Tibial nerve (tissue), 4 donors: ENCODE data around the gene RPAP2.

Source experiments
- CTCF ChIP-seq, 5 experiments: fragments of 200-600 bp in 3 of 5; fragments of 450-650 bp in 2 of 5; sonication (generic) in 3 of 5; IDR thresholded peaks; one replicate each; pipeline ENCODE4 v1.5.1; 2016 to 2019; ENCODE audit warnings: antibody characterized with exemption in 5 of 5, mild to moderate bottlenecking in 3 of 5, moderate library complexity in 2 of 5
- EP300 ChIP-seq, 2 donors: sonication (generic); formaldehyde crosslinking; IDR thresholded peaks; one replicate each; pipeline ENCODE4 v1.6.1; 2017; ENCODE audit warnings: antibody characterized with exemption in 2 of 2, mild to moderate bottlenecking in 1 of 2
- POLR2A ChIP-seq, 2 donors: fragments of 450-650 bp; IDR thresholded peaks; one replicate each; pipeline ENCODE4 v1.6.1; 2017; ENCODE audit warnings: antibody characterized with exemption in 2 of 2, mild to moderate bottlenecking in 2 of 2, moderate library complexity in 2 of 2

GRCh38 chr1:92340154-92340553 lies 41.3 kb downstream of the RPAP2 start:
- TF ChIP-seq CTCF (IDR thresholded peaks at IDR 0.05) (no peak), POLR2A (IDR thresholded peaks at IDR 0.05) (no peak), EP300 (IDR thresholded peaks at IDR 0.05) (no peak)
